GM12874 (cell line): ENCODE results near the gene CHST11.

Experiments
- CTCF ChIP-seq: IDR thresholded peaks from 2 replicates; pipeline ENCODE4 v1.5.1; 2011; ENCODE audit warnings: low read depth, mild to moderate bottlenecking, control low read depth, low read length, moderate library complexity; ENCODE audit not compliant: insufficient read depth

The CHST11 gene

GRCh38 chr12:104504146-104504545 lies 47.4 kb downstream of the CHST11 start:
- no peak for TF ChIP-seq CTCF

GRCh38 chr12:104505095-104505818 lies 48.5 kb downstream of the CHST11 start:
- TF ChIP-seq CTCF: no peak

- no peak for TF ChIP-seq CTCF
These were observed 50.1 kb downstream of the CHST11 start for GRCh38 chr12:104506676-104507401.

- TF ChIP-seq CTCF: no peak
These were observed 50.9 kb downstream of the CHST11 start for GRCh38 chr12:104507672-104508071.

- no peak for TF ChIP-seq CTCF
These were observed 52.2 kb downstream of the CHST11 start for GRCh38 chr12:104508752-104509446.

GRCh38 chr12:104510145-104510872 lies 53.6 kb downstream of the CHST11 start:
- no peak for TF ChIP-seq CTCF
